ENCODE measurements around the gene FAM216B.
"Not testable (repeated sequence)": the region's sequence is repeated elsewhere in the genome, so short reads cannot be mapped to it uniquely, and the experiment has no call there.

FAM216B gene

GRCh38 chr13:42781352-42781751, at the start of gene FAM216B:
FAM216B (plus strand) TSS chr13:42781584; CDS start chr13:42784068, 2,484 bp downstream.
- no peak for DNase-seq (ENCODE audit: low spot score)

- no peak for DNase-seq (ENCODE audit: low spot score)
Measured at GRCh38 chr13:42732073-42732472, 49.3 kb upstream of the FAM216B start.

GRCh38 chr13:42733046-42733445, 48.3 kb upstream of the FAM216B start:
- no peak for DNase-seq (ENCODE audit: low spot score)

- no peak for DNase-seq (ENCODE audit: low spot score)
Measured at GRCh38 chr13:42735010-42735409, 46.4 kb upstream of the FAM216B start.

DNA sequence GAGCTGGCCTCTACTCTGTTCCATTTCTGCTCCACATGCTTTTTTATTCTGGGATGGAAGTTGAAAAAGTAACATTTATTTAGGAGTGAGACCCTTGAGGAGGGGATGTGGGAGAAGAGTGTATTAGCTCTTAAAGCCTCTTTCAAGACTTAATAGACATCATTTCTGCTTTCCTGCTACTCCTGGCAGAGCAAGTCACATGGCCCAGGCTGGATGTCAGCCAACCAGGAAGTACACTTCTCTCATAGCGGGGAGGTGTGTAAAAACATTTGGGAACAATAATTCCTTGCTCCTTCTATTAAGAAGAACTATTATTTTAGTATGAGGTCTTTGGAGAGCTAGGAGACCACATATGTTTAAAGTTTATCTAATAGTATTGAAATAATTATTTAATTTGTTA, 40.6 kb upstream of the FAM216B start:
- DNase-seq (ENCODE audit: low spot score), result no peak

DNA sequence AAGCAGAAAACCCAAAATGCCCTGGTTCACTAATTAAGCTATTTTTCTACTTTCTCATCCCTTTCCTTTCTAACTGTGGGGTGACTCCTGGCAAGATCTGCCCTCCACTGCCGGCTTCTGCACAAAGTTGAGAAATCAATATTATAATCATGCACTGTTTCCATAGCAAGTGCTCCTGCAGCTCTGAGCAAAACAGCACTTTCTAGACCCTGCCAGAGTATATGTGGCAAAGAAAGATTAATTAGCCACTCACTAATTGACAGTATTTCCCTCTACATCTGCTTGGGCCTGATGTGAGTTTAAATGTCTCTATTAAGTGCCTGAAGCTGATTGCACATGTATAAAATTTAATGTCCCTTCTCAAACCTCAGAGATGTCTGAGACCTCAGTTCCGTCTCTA, 39.5 kb upstream of the FAM216B start:
- no peak for DNase-seq (ENCODE audit: low spot score)

GRCh38 chr13:42745655-42746054, 35.7 kb upstream of the FAM216B start:
- DNase-seq (ENCODE audit: low spot score), result no peak

- DNase-seq (ENCODE audit: low spot score), result no peak
Measured at GRCh38 chr13:42746866-42747265, 34.5 kb upstream of the FAM216B start.

DNA sequence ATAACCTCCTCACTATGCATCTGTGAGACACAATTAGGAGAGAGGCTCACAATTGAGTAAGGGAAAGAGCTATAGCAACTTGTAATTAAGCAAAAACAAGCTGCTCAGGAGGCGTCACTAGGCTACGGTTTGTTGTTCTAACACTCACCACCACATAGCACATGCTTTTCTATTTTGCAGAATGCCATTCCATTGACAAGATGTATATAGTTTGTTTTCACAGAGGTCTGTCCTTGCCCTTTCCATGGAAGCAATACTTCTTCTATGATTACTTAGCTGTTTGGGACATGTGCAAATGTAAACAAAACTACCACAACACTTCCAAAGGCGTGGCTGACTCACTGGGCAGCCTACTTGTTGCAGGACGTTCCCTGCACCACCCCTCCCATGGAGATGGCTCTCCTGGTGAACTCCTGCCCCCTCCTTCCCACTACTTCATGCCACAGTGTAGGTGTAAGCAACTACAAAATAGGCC, 33.9 kb upstream of the FAM216B start:
- no peak for DNase-seq (ENCODE audit: low spot score)

- DNase-seq (ENCODE audit: low spot score), result no peak
Measured at GRCh38 chr13:42750794-42751193, 30.6 kb upstream of the FAM216B start.

GRCh38 chr13:42751693-42752092, 29.7 kb upstream of the FAM216B start:
- DNase-seq (ENCODE audit: low spot score), result no peak

GRCh38 chr13:42752731-42753130, 28.7 kb upstream of the FAM216B start:
- no peak for DNase-seq (ENCODE audit: low spot score)

DNA sequence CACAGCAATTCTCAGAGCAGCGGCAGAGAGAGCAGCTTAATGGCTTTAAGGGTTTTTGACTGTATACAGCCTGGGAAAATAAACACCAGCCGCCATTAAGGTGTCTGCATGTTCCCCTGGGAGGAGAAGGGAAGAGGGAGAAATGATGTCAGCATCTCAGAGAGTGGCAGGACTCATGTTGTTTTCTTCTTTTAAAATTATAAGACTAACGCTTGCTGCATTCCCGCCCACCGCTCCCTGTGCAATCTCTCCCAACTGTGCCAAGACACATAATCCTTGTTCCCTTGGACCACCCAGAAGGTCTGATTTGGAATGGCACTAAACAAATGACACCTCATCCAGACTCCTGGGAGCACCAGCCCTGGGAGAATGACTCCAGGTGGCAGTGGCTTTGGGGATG, 27.7 kb upstream of the FAM216B start:
- no peak for DNase-seq (ENCODE audit: low spot score)

DNA sequence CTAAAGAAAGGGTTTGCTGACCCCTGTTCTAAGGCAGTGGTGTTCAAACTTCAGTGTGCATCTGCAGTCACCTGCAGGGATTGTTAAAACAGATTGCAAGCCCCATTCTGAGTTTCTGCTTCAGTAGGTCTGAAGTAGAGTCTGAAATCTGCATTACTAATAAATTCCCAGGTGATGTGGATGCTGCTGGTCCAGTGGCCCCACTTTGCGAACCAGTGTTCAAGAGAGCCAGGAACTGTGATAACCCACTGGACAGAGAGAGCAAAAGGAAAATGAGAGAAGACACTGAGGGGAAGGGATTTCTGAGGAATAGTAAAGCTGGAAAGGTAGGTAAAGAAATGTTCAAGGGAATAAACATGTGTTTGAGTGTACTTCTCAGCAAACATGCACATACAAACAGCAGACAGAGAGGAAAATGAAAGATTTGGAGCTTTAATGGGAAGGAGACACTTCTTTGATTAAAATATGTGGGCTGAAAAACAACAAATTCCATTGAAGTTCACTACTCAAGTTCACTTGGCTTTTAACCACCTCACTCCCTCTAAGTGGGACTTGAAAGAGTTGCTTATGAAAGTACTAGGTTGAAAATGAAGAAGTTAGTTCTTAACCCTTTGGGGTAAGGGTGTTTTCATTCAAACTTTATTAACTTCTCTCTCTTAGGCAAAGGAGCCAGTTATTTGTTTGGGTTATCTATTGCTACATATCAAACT, 26.4 kb upstream of the FAM216B start:
- DNase-seq (ENCODE audit: low spot score), result no peak

DNA sequence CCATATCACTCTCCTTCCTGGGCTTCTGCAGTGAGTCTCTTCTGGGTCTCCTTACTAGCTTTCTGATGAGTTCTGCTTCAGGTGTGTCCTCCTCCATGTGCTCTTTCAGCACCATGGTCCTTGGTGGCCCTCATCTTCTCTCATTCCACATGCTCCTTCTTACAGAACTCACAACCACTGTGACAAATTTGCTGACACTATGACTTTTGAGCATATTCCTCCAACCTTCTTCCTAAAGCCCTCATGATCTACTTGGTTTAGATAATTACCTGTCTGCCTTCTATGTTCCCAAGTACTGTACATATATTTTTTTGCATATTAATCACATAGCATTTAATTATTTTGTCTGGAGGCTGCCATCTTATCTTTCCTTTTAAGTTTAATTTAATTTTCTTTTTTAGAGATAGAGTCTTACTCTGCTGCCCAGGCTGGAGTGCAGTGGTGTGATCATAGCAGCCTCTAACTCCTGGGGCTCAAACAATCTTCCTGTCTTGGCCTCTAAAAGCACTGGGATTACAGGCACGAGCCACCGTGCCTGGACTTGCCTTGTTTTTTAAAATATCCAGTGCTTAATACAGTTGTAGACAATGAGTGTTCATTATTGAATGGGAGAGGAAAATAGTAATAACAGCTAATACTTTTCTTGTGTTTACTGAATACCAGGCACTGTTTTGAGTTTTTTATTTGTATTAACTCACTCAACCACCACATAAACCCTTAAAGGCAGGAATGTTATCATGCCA, 23.5 kb upstream of the FAM216B start:
- DNase-seq (ENCODE audit: low spot score), result no peak

GRCh38 chr13:42758515-42758914, 22.9 kb upstream of the FAM216B start:
- no peak for DNase-seq (ENCODE audit: low spot score)

- DNase-seq (ENCODE audit: low spot score), result no peak
Measured at GRCh38 chr13:42760951-42761350, 20.4 kb upstream of the FAM216B start.

GRCh38 chr13:42762251-42762650, 19.1 kb upstream of the FAM216B start:
- DNase-seq (ENCODE audit: low spot score), result no peak

DNA sequence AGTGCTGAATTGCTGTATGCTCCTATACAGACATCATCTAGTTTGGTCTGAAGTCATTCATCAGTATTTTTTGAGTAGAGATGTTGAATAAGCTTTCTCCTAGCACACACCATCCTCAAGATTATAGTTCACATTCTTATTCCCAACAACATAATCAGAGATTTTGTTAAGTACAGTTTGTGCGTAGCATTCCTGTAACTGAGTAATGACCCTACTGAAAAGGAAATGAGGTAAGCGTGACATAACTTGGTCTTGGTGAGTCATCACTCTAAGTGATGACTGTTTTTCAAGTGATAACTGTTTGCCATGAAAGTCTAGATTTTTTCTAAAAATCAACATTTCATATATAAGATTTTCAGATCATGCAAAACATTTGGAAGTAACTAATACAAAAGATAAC, 18.5 kb upstream of the FAM216B start:
- DNase-seq (ENCODE audit: low spot score), result no peak

- DNase-seq (ENCODE audit: low spot score), result no peak
Measured at GRCh38 chr13:42766016-42766415, 15.4 kb upstream of the FAM216B start.

- no peak for DNase-seq (ENCODE audit: low spot score)
Measured at GRCh38 chr13:42769650-42770049, 11.7 kb upstream of the FAM216B start.

DNA sequence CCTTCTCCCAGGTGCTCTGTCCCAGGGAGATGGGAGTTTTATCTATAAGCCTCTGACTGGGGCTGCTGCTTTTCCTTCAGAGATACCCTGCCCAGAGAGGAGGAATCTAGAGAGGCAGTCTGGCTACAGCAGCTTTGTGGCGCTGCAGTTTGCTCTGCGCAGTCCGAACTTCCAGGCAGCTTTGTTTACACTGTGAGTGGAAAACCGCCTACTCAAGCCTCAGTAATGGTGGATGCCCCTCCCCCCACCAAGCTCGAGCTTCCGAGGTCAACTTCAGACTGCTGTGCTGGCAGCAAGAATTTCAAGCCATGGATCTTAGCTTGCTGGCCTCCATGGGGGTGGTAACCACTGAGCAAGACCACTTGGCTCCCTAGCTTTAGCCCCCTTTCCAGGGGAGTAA, 4.8 kb upstream of the FAM216B start:
- DNase-seq (ENCODE audit: low spot score), result not testable (repeated sequence)

DNA sequence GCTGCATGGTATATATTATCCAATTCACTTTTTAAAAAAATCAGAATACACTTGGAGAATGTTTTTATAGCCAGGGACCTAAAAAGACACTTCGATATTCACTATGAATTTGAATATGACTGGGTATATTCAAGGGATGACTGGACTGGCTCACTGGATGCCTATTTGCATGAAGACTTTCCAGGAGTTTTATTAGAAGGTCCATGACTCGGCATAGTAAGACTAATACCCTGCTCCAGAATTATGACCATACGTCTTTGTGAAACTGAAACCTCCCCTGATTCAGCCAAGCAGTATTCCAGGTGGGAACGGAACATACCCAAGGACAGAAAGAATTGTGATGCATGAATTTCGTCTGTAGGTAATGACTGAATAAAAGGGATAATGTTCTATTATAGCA, 3.9 kb upstream of the FAM216B start:
- no peak for DNase-seq (ENCODE audit: low spot score)

- DNase-seq (ENCODE audit: low spot score), result no peak
Measured at GRCh38 chr13:42780044-42780443, 1.3 kb upstream of the FAM216B start.
